HCT116 (cell line): ENCODE data around the gene HERPUD2. TPM values are rescaled to one million over a fixed set of nuclear protein-coding genes. Genes with fewer than 3 reads are reported as not detected.

Experiments
- ATAC-seq: fragments of 200-7000 bp; cut with Tn5 transposase; 2 replicates; pipeline ENCODE4 v1.9.1; 2020; ENCODE audit warnings: mild to moderate bottlenecking, moderate library complexity
- BruUV-seq: library from RNA; stranded (reverse); fragments of 400-500 nt; replicated peaks from 2 replicates; lab custom pipeline; 2021; lab: Mats Ljungman, UMichigan
- CTCF ChIA-PET: fragments of 300-600 bp; sonication (Branson Sonifier 250); formaldehyde crosslinking; loops from one replicate; lab custom pipeline; 2021; ENCODE audit warnings: antibody characterized with exemption; lab: Charles Lee
- POLR2A ChIA-PET: fragments of 300-600, 350-600 bp; sonication (Branson Sonifier 250); formaldehyde crosslinking; loops from one replicate; lab custom pipeline; 2021; ENCODE audit warnings: antibody characterized with exemption; lab: Charles Lee
- RAD21 ChIA-PET, 2 experiments: fragments of 300-600 bp; sonication (Branson Sonifier 250); formaldehyde crosslinking; loops; one replicate each; lab custom pipeline; 2023; ENCODE audit warnings: low total read pairs in 2 of 2; ENCODE audit not compliant: uncharacterized antibody in 2 of 2, unreplicated experiment in 2 of 2, low non-redundant PET in 1 of 2; lab: Charles Lee
- DNase-seq: peaks from one replicate; pipeline ENCODE4 v3.0.0-alpha.2; 2010; ENCODE audit warnings: low read depth, low spot score
- H2AFZ ChIP-seq: fragments of 200-600 bp; shearing (Covaris generic), sonication (generic); 2 replicates; pipeline ENCODE4 v1.6.1; 2017; ENCODE audit warnings: low read depth, mixed run types, mixed read lengths, antibody characterized with exemption, low read length; ENCODE audit not compliant: poor library complexity, severe bottlenecking
- H3K27ac ChIP-seq: 2 replicates; pipeline ENCODE4 v1.5.1; 2012; ENCODE audit warnings: low read depth, low read length
- H3K27me3 ChIP-seq: fragments of 200-600 bp; sonication (generic); 2 replicates; pipeline ENCODE4 v1.6.1; 2016; ENCODE audit warnings: mixed run types, low read length, mixed read lengths; ENCODE audit not compliant: insufficient read depth
- H3K36me3 ChIP-seq, 2 experiments: fragments of 200-500 bp in 1 of 2; fragments of 200-600 bp in 1 of 2; sonication (Bioruptor generic) in 1 of 2; sonication (generic) in 1 of 2; 2 replicates each; pipeline versions ENCODE4 v1.5.1 to v1.6.1; 2014 to 2016; ENCODE audit warnings: low read length in 2 of 2, inconsistent platforms in 1 of 2, mixed read lengths in 1 of 2, mixed run types in 1 of 2; ENCODE audit not compliant: insufficient read depth in 2 of 2, control insufficient read depth in 1 of 2
- H3K4me1 ChIP-seq, 2 experiments: fragments of 200-600 bp in 1 of 2; sonication (generic) in 1 of 2; 2 replicates each; pipeline versions ENCODE4 v1.5.1 to v1.6.1; 2012 to 2017; ENCODE audit warnings: low read length in 2 of 2, inconsistent platforms in 1 of 2, mild to moderate bottlenecking in 1 of 2, mixed read lengths in 1 of 2, mixed run types in 1 of 2, moderate library complexity in 1 of 2; ENCODE audit not compliant: insufficient read depth in 2 of 2, control insufficient read depth in 1 of 2
- H3K4me2 ChIP-seq: fragments of 200-600 bp; sonication (generic); 2 replicates; pipeline ENCODE4 v1.6.1; 2017; ENCODE audit warnings: mixed run types, low read length, mixed read lengths
- H3K4me3 ChIP-seq, 2 experiments: fragments of 200-600 bp in 1 of 2; sonication (generic) in 1 of 2; replicated peaks in 1 of 2; 2 replicates each; pipeline ENCODE4 v1.5.1; 2011 to 2016; ENCODE audit warnings: low read length in 2 of 2, control low read depth in 1 of 2, low read depth in 1 of 2, mild to moderate bottlenecking in 1 of 2, mixed read lengths in 1 of 2, mixed run types in 1 of 2
- H3K79me2 ChIP-seq: fragments of 200-600 bp; sonication (generic); 2 replicates; pipeline ENCODE4 v1.6.1; 2017; ENCODE audit warnings: mild to moderate bottlenecking, mixed run types, low read length, moderate library complexity, mixed read lengths; ENCODE audit not compliant: insufficient read depth
- H3K9ac ChIP-seq: fragments of 200-600 bp; sonication (generic); 2 replicates; pipeline ENCODE4 v1.6.1; 2016; ENCODE audit warnings: low read length, mixed read lengths
- H3K9me2 ChIP-seq: fragments of 200-600 bp; sonication (generic), shearing (Covaris generic); 2 replicates; pipeline ENCODE4 v1.6.1; 2017; ENCODE audit warnings: mixed run types, mild to moderate bottlenecking, moderate library complexity; ENCODE audit not compliant: insufficient read depth
- H3K9me3 ChIP-seq, 2 experiments: fragments of 200-500 bp in 1 of 2; fragments of 200-600 bp in 1 of 2; sonication (Bioruptor generic) in 1 of 2; sonication (generic) in 1 of 2; 2 replicates each; pipeline ENCODE4 v1.6.1; 2014 to 2017; ENCODE audit warnings: low read length in 2 of 2, mixed read lengths in 2 of 2, inconsistent platforms in 1 of 2, low read depth in 1 of 2, mild to moderate bottlenecking in 1 of 2, mixed run types in 1 of 2, moderate library complexity in 1 of 2; ENCODE audit not compliant: control insufficient read depth in 1 of 2, insufficient read depth in 1 of 2
- H4K20me1 ChIP-seq: fragments of 200-600 bp; sonication (generic), shearing (Covaris generic); 2 replicates; pipeline ENCODE4 v1.6.1; 2017; ENCODE audit warnings: mixed run types, mild to moderate bottlenecking, moderate library complexity; ENCODE audit not compliant: insufficient read depth
- ATF3 ChIP-seq: IDR thresholded peaks from 2 replicates; pipeline ENCODE4 v1.6.1; 2012
- CEBPB ChIP-seq: IDR thresholded peaks from 2 replicates; pipeline ENCODE4 v1.6.1; 2012; ENCODE audit warnings: low read depth
- EGR1 ChIP-seq: IDR thresholded peaks from 2 replicates; pipeline ENCODE4 v1.6.1; 2012; ENCODE audit warnings: low read depth
- FOSL1 ChIP-seq: IDR thresholded peaks from 2 replicates; pipeline ENCODE4 v1.6.1; 2012; ENCODE audit warnings: low read depth
- POLR2A ChIP-seq: IDR thresholded peaks from 2 replicates; pipeline ENCODE4 v1.7.0; 2011; ENCODE audit warnings: borderline replicate concordance; ENCODE audit not compliant: insufficient read depth, insufficient read length; ENCODE audit errors: extremely low read depth
- POLR2AphosphoS5 ChIP-seq: IDR thresholded peaks from 2 replicates; pipeline ENCODE4 v1.6.1; 2011; ENCODE audit warnings: mild to moderate bottlenecking, low read depth, low read length, moderate library complexity
- REST ChIP-seq: IDR thresholded peaks from 2 replicates; pipeline ENCODE4 v1.6.1; 2012; ENCODE audit warnings: low read depth
- SIN3A ChIP-seq: IDR thresholded peaks from 2 replicates; pipeline ENCODE4 v1.6.1; 2012; ENCODE audit warnings: low read depth
- SRF ChIP-seq: IDR thresholded peaks from 2 replicates; pipeline ENCODE4 v1.6.1; 2012; ENCODE audit warnings: low read depth
- YY1 ChIP-seq: IDR thresholded peaks from 2 replicates; pipeline ENCODE4 v1.6.1; 2011; ENCODE audit warnings: low read length, low read depth, moderate library complexity, mild to moderate bottlenecking; ENCODE audit not compliant: insufficient replicate concordance; ENCODE audit errors: extremely low read depth
- ZBTB33 ChIP-seq: IDR thresholded peaks from 2 replicates; pipeline ENCODE4 v1.6.1; 2011; ENCODE audit warnings: mild to moderate bottlenecking, low read length, moderate library complexity; ENCODE audit not compliant: insufficient replicate concordance; ENCODE audit errors: extremely low read depth
- ZNF274 ChIP-seq: fragments of 200-500 bp; sonication (Bioruptor generic); IDR thresholded peaks from 2 replicates; pipeline ENCODE4 v1.6.1; 2014; ENCODE audit warnings: mild to moderate bottlenecking, low read depth, low read length, inconsistent platforms
- intact Hi-C: fragments of 100-400 bp; cut with micrococcal nuclease; formaldehyde crosslinking; loops from 2 replicates; pipeline ENCODE4 v1.10.0; 2022
- total RNA-seq: library from RNA; stranded (reverse); gene quantifications from one replicate; pipeline ENCODE4 v1.2.1, GENCODE V29; 2021; ENCODE audit not compliant: unreplicated experiment
- TF ChIP-seq, protein P1 (sequence below): IDR thresholded peaks from 2 replicates; pipeline ENCODE4 v1.6.1; 2012

The HERPUD2 gene
- total RNA-seq, 1 experiment from 2014 or later = 20.5 TPM

- TF ChIP-seq YY1 (no peak), REST (no peak), EGR1 (no peak), FOSL1 (no peak), CEBPB (no peak)
- TF ChIP-seq, all 23 proteins: peak for 0
Measured at GRCh38 chr7:35702541-35702940, 7.6 kb upstream of the HERPUD2 start (continued).

- H3K9me3 ChIP-seq = no peaks in the 10 kb centered on the region
- H4K20me1 ChIP-seq = no peaks in the 10 kb centered on the region
- H3K27ac ChIP-seq = no peak overlapping the region
- H3K79me2 ChIP-seq = no peaks in the 10 kb centered on the region; the same call in 1 of the 2 replicates
- ATAC-seq = no peak
- H3K4me3 ChIP-seq = no peak overlapping the region
- DNase-seq = no peak
- no peak for TF ChIP-seq SIN3A
- TF ChIP-seq ZNF274 = no peak
- no peak for TF ChIP-seq POLR2AphosphoS5
- TF ChIP-seq, protein P1, sequence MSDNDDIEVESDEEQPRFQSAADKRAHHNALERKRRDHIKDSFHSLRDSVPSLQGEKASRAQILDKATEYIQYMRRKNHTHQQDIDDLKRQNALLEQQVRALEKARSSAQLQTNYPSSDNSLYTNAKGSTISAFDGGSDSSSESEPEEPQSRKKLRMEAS = no peak
- no peak for TF ChIP-seq POLR2A
- no peak for TF ChIP-seq SRF
- TF ChIP-seq FOSL1 = no peak
- TF ChIP-seq ATF3 = no peak
- TF ChIP-seq ZBTB33 = no peak
- TF ChIP-seq, all 23 proteins: peak for 0
- Histone ChIP-seq H3K36me3 (no peaks in the 10 kb centered on the region), H3K27me3 (no peaks in the 10 kb centered on the region), H2AFZ (no peak overlapping the region), H3K9me2 (no peaks in the 10 kb centered on the region), H3K4me2 (no peak overlapping the region), H3K4me1 (peaks cover 3 to 16% of the 10 kb centered on the region in 2 experiments; a peak in 3 of 4 replicates), H3K9ac (no peak overlapping the region)
- ChIA-PET POLR2A (no interaction called here), RAD21 (no interaction called here), CTCF (interaction anchor here (2.2 kb wide), 1 partner anchor 8 kb away, joined by 6 read pairs; no protein-coding TSS in a partner anchor)
- no TSS peak for BruUV-seq
- intact Hi-C loops = no loop called here
Measured at GRCh38 chr7:35701287-35701900, 6.5 kb upstream of the HERPUD2 start.
